Measurements from ENCODE around the gene EIPR1. TPM values are rescaled to one million over a fixed set of nuclear protein-coding genes. Genes with fewer than 3 reads are reported as not detected.

EIPR1 gene
- total and polyA plus RNA-seq, 2 donors (not counting 3 experiments of a cell fraction or from before 2014, with no cell fraction given), result 30.8 to 57.3 TPM

GRCh38 chr2:3301001-3301400 is 76.6 kb downstream of the EIPR1 start:
- Histone ChIP-seq H2AFZ (ENCODE audit: low read depth, low read length) (no peak overlapping the region), H3K79me2 (ENCODE audit: control insufficient read depth, insufficient read depth, low read length) (no peaks in the 10 kb centered on the region), H3K9me1 (replicated peaks; ENCODE audit: control insufficient read depth, extremely low read depth, insufficient read depth, low read length) (no peaks in the 10 kb centered on the region), H3K4me1 (ENCODE audit: control insufficient read depth, extremely low read depth, insufficient read depth, low read length) (peaks cover 3% of the 10 kb centered on the region), H3K4me3 (replicated peaks in 1 of 3; ENCODE audit: insufficient read depth in 1 of 3, low read depth in 1 of 3, low read length in 3 of 3) (no peak overlapping the region), H3K27me3 (ENCODE audit: control insufficient read depth in 2 of 2, insufficient read depth in 2 of 2, low read length in 2 of 2) (no peaks in the 10 kb centered on the region), H3K27ac (ENCODE audit: insufficient read depth, low read depth, low read length) (no peak overlapping the region), H3K9me3 (replicated peaks; ENCODE audit: control insufficient read depth, insufficient read depth, low read length) (no peaks in the 10 kb centered on the region), H3K36me3 (ENCODE audit: control insufficient read depth in 2 of 2, extremely low read depth in 1 of 2, insufficient read depth in 2 of 2, low read length in 2 of 2) (no peaks in the 10 kb centered on the region), H4K20me1 (replicated peaks; ENCODE audit: control insufficient read depth, extremely low read depth, insufficient read depth, low read length) (no peaks in the 10 kb centered on the region), H3K4me2 (ENCODE audit: insufficient read depth, low read length) (no peak overlapping the region), H3K9ac (replicated peaks; ENCODE audit: extremely low read depth, insufficient read depth, low read length) (no peak overlapping the region)
- DNase-seq (ENCODE audit: low read depth, low spot score) (no peak), FAIRE-seq (no peak)
- dilution Hi-C loops (cut with MboI; ENCODE audit: extremely low pct_ligation_motif_present, low sequenced_read_pairs) (no loop called here), intact Hi-C loops (cut with micrococcal nuclease) (loop anchor here (5.0 kb wide), 3 partner anchors 76 to 351 kb away; partner anchors contain the start of genes EIPR1 and TRAPPC12)
- TF ChIP-seq MYC (IDR thresholded peaks at IDR 0.05; ENCODE audit: low read depth, low read length), result no peak
- no TSS peak for BruUV-seq (replicated peaks)
- CTCF ChIA-PET, result no interaction called here
- POLR2A ChIA-PET, result no interaction called here

- TF ChIP-seq POLR2A (IDR thresholded peaks at IDR 0.05; ENCODE audit: low read depth, low read length) (no peak), JUN (IDR thresholded peaks at IDR 0.05; ENCODE audit: borderline replicate concordance, insufficient read depth, insufficient read length, low read depth) (no peak), POLR2AphosphoS5 (IDR thresholded peaks at IDR 0.05; ENCODE audit: insufficient read depth, low read depth, low read length) (no peak), MYC (IDR thresholded peaks at IDR 0.05; ENCODE audit: low read depth, low read length) (no peak), EZH2 (IDR thresholded peaks at IDR 0.05; ENCODE audit: borderline replicate concordance, low read depth, low read length, severe bottlenecking) (no peak), CTCF (IDR thresholded peaks at IDR 0.05; ENCODE audit: extremely low read depth in 1 of 2, insufficient read depth in 1 of 2, low read depth in 1 of 2, low read length in 2 of 2) (no peak), GATA2 (IDR thresholded peaks at IDR 0.05; ENCODE audit: insufficient read depth, insufficient read length, low read depth, low read length) (no peak), MAX (IDR thresholded peaks at IDR 0.05; ENCODE audit: insufficient read depth, insufficient read length) (no peak), FOS (IDR thresholded peaks at IDR 0.05; ENCODE audit: borderline replicate concordance, insufficient read depth, low read length) (no peak)
These were observed 77.2 kb downstream of the EIPR1 start for GRCh38 chr2:3300224-3300995.

More at GRCh38 chr2:3300224-3300995, 77.2 kb downstream of the EIPR1 start:
- no peak overlapping the region for H3K4me3 ChIP-seq (replicated peaks in 1 of 3; ENCODE audit: insufficient read depth in 1 of 3, low read depth in 1 of 3, low read length in 3 of 3)
- H3K27ac ChIP-seq (ENCODE audit: insufficient read depth, low read depth, low read length), result no peak overlapping the region
- no peaks in the 10 kb centered on the region for H4K20me1 ChIP-seq (replicated peaks; ENCODE audit: control insufficient read depth, extremely low read depth, insufficient read depth, low read length)
- FAIRE-seq, result no peak
- no peak overlapping the region for H3K9ac ChIP-seq (replicated peaks; ENCODE audit: extremely low read depth, insufficient read depth, low read length)
- POLR2A ChIA-PET, result no interaction called here
- no peaks in the 10 kb centered on the region for H3K79me2 ChIP-seq (ENCODE audit: control insufficient read depth, insufficient read depth, low read length)
- CTCF ChIA-PET, result no interaction called here
- no TSS peak for BruUV-seq (replicated peaks)
- H3K9me3 ChIP-seq (replicated peaks; ENCODE audit: control insufficient read depth, insufficient read depth, low read length), result no peaks in the 10 kb centered on the region
- peaks cover 3% of the 10 kb centered on the region for H3K4me1 ChIP-seq (ENCODE audit: control insufficient read depth, extremely low read depth, insufficient read depth, low read length)
- no peak overlapping the region for H2AFZ ChIP-seq (ENCODE audit: low read depth, low read length)
- H3K4me2 ChIP-seq (ENCODE audit: insufficient read depth, low read length), result no peak overlapping the region
- DNase-seq (ENCODE audit: low read depth, low spot score), result no peak
- H3K9me1 ChIP-seq (replicated peaks; ENCODE audit: control insufficient read depth, extremely low read depth, insufficient read depth, low read length), result no peaks in the 10 kb centered on the region
- dilution Hi-C loops (cut with MboI; ENCODE audit: extremely low pct_ligation_motif_present, low sequenced_read_pairs) (no loop called here), intact Hi-C loops (cut with micrococcal nuclease) (loop anchor here (5.0 kb wide), 3 partner anchors 77 to 352 kb away; partner anchors contain the start of genes EIPR1 and TRAPPC12)
- H3K36me3 ChIP-seq (ENCODE audit: control insufficient read depth in 2 of 2, extremely low read depth in 1 of 2, insufficient read depth in 2 of 2, low read length in 2 of 2), result no peaks in the 10 kb centered on the region
- no peaks in the 10 kb centered on the region for H3K27me3 ChIP-seq (ENCODE audit: control insufficient read depth in 2 of 2, insufficient read depth in 2 of 2, low read length in 2 of 2)
